Muscle of arm (tissue), 12 donors: ENCODE results near the gene IREB2. TPM values are rescaled to one million over a fixed set of nuclear protein-coding genes. Genes with fewer than 3 reads are reported as not detected.
A peak's percentile ranks its signal among the peaks of the same experiment; 100 is the strongest.
"Not testable (repeated sequence)": the region's sequence is repeated elsewhere in the genome, so short reads cannot be mapped to it uniquely, and the experiment has no call there.

Experiments used
- DNase-seq: peaks from one replicate; pipeline ENCODE4 v3.0.0-alpha.2; 2013
- polyA plus RNA-seq, 12 donors: library from polyadenylated mRNA; unstranded; fragments of 120-200 nt; gene quantifications; one replicate each; pipeline ENCODE4 v1.2.1, GENCODE V29; 2013; ENCODE audit not compliant: insufficient read length in 12 of 12

IREB2 gene
- polyA plus RNA-seq, 12 donors = 38.3 to 218 (median 46.7) TPM

- DNase-seq = no peak
These were observed 11.7 kb upstream of the IREB2 start for GRCh38 chr15:78426300-78426699.

GRCh38 chr15:78427953-78428352 lies 10.1 kb upstream of the IREB2 start:
- DNase-seq = no peak

- DNase-seq = no peak
These were observed 8.5 kb upstream of the IREB2 start for GRCh38 chr15:78429477-78429876.

- DNase-seq = no peak
These were observed 6.1 kb upstream of the IREB2 start for GRCh38 chr15:78431955-78432354.

- no peak for DNase-seq
These were observed 5.4 kb upstream of the IREB2 start for GRCh38 chr15:78432664-78433063.

- no peak for DNase-seq
These were observed 3.9 kb upstream of the IREB2 start for GRCh38 chr15:78434134-78434533.

- not testable (repeated sequence) for DNase-seq
These were observed 3.3 kb upstream of the IREB2 start for GRCh38 chr15:78434711-78435110.

GRCh38 chr15:78437107-78437761 lies 782 bp upstream of the IREB2 start:
- DNase-seq = no peak

- no peak for DNase-seq
These were observed 736 bp downstream of the IREB2 start for GRCh38 chr15:78438619-78439285.

- no peak for DNase-seq
These were observed 2.7 kb downstream of the IREB2 start for GRCh38 chr15:78440375-78441373.

- no peak for DNase-seq
These were observed 6.2 kb downstream of the IREB2 start for GRCh38 chr15:78444255-78444654.

- no peak for DNase-seq
These were observed 7.9 kb downstream of the IREB2 start for GRCh38 chr15:78445875-78446274.

- no peak for DNase-seq
These were observed 8.5 kb downstream of the IREB2 start for GRCh38 chr15:78446551-78446950.

- no peak for DNase-seq
These were observed 10.6 kb downstream of the IREB2 start for GRCh38 chr15:78448441-78449219.

GRCh38 chr15:78449220-78449999 lies 11.4 kb downstream of the IREB2 start:
- DNase-seq = no peak

- no peak for DNase-seq
These were observed 12.4 kb downstream of the IREB2 start for GRCh38 chr15:78450285-78450858.

GRCh38 chr15:78452485-78452884 lies 14.5 kb downstream of the IREB2 start:
- no peak for DNase-seq

- no peak for DNase-seq
These were observed 15.4 kb downstream of the IREB2 start for GRCh38 chr15:78453447-78453846.

GRCh38 chr15:78454992-78455391 lies 17.0 kb downstream of the IREB2 start:
- DNase-seq = no peak

- peak; percentile 57 for DNase-seq
These were observed 17.7 kb downstream of the IREB2 start for GRCh38 chr15:78455749-78456148.
